CD4-positive, alpha-beta T cell (primary cell): ENCODE data around the gene RHOJ. TPM values are rescaled to one million over a fixed set of nuclear protein-coding genes. Genes with fewer than 3 reads are reported as not detected.

Experiments
- ATAC-seq: fragments of 200-7000 bp; cut with Tn5 transposase; one replicate; pipeline ENCODE4 v1.10.0; 2022; ENCODE audit warnings: mild to moderate bottlenecking; ENCODE audit not compliant: poor library complexity
- CTCF ChIA-PET: fragments of 350-600 bp; sonication (Branson Sonifier 250); formaldehyde crosslinking; loops from one replicate; lab custom pipeline; 2021; ENCODE audit warnings: antibody characterized with exemption, inconsistent platforms; lab: Charles Lee
- POLR2A ChIA-PET: fragments of 350-600 bp; sonication (Branson Sonifier 250); formaldehyde crosslinking; loops from one replicate; lab custom pipeline; 2021; ENCODE audit warnings: antibody characterized with exemption, inconsistent platforms; lab: Charles Lee
- DNase-seq, 14 experiments: peaks; one replicate each; pipeline ENCODE4 v3.0.0-alpha.2; 2013 to 2020; ENCODE audit warnings: mixed read lengths in 2 of 14
- H3K27ac ChIP-seq, 2 donors: one replicate each; pipeline versions ENCODE4 v1.5.1 to v1.7.0; 2013; ENCODE audit warnings: low read length in 2 of 2, low read depth in 1 of 2, mild to moderate bottlenecking in 1 of 2
- H3K27me3 ChIP-seq, 2 experiments: 1 replicate in 1 of 2; 2 replicates in 1 of 2; pipeline versions ENCODE4 v1.6.1 to v1.7.0; 2013; ENCODE audit warnings: low read length in 2 of 2, control low read depth in 1 of 2, mild to moderate bottlenecking in 1 of 2, moderate library complexity in 1 of 2; ENCODE audit not compliant: insufficient read depth in 2 of 2, control insufficient read depth in 1 of 2
- H3K36me3 ChIP-seq: one replicate; pipeline ENCODE4 v1.6.1; 2013; ENCODE audit warnings: low read length, control low read depth; ENCODE audit not compliant: insufficient read depth
- H3K4me1 ChIP-seq: one replicate; pipeline ENCODE4 v1.6.1; 2013; ENCODE audit warnings: low read length, control low read depth; ENCODE audit not compliant: insufficient read depth
- H3K4me3 ChIP-seq: one replicate; pipeline ENCODE4 v1.5.1; 2013; ENCODE audit warnings: mild to moderate bottlenecking, low read length, moderate library complexity
- H3K9me3 ChIP-seq, 2 experiments: 1 replicate in 1 of 2; 2 replicates in 1 of 2; pipeline versions ENCODE4 v1.6.1 to v1.7.0; 2013; ENCODE audit warnings: low read length in 2 of 2, mild to moderate bottlenecking in 2 of 2, control low read depth in 1 of 2, moderate library complexity in 1 of 2; ENCODE audit not compliant: control insufficient read depth in 1 of 2, insufficient read depth in 1 of 2
- H3K27ac Mint-ChIP-seq: one replicate; pipeline ENCODE4 v1.8.0; 2020; ENCODE audit warnings: mixed read lengths
- H3K27me3 Mint-ChIP-seq: one replicate; pipeline ENCODE4 v1.8.0; 2021; ENCODE audit warnings: mixed read lengths
- H3K36me3 Mint-ChIP-seq: one replicate; pipeline ENCODE4 v1.8.0; 2021; ENCODE audit warnings: low read depth, mixed read lengths
- H3K4me1 Mint-ChIP-seq: one replicate; pipeline ENCODE4 v1.8.0; 2021; ENCODE audit warnings: low read depth, mixed read lengths
- H3K4me3 Mint-ChIP-seq: one replicate; pipeline ENCODE4 v1.8.0; 2020; ENCODE audit warnings: mild to moderate bottlenecking, mixed read lengths
- H3K9me3 Mint-ChIP-seq: one replicate; pipeline ENCODE4 v1.8.0; 2020; ENCODE audit warnings: mixed read lengths
- CTCF ChIP-seq: fragments of 200-600 bp; IDR thresholded peaks from one replicate; pipeline ENCODE4 v1.8.0; 2022; ENCODE audit warnings: antibody characterized with exemption, mild to moderate bottlenecking
- intact Hi-C, 2 experiments: fragments of 100-400 bp; cut with DNase I in 1 of 2; cut with micrococcal nuclease in 1 of 2; formaldehyde crosslinking; loops; one replicate each; pipeline versions ENCODE4 v1.15.1 to v1.9.0; 2023 to 2025; cut with DNase I, micrococcal nuclease
- total RNA-seq, 174 experiments: library from RNA in 2 of 174; stranded (reverse) in 2 of 174; gene quantifications; one replicate each; pipeline ENCODE4 v1.2.3 and lab custom pipeline; 2021 to 2026

Gene RHOJ
- total RNA-seq, 2 experiments from 2014 or later = not detected

GRCh38 chr14:63243646-63244045, 39.4 kb downstream of the RHOJ start:
- H3K27ac Mint-ChIP-seq = no peak overlapping the region
- no peak for ATAC-seq
- H3K36me3 ChIP-seq = no peaks in the 10 kb centered on the region
- H3K4me3 ChIP-seq = no peak overlapping the region
- no peaks in the 10 kb centered on the region for H3K36me3 Mint-ChIP-seq
- DNase-seq = no peak
- peaks cover 0 to 3% of the 10 kb centered on the region in 2 experiments for H3K27me3 ChIP-seq
- intact Hi-C loops = no loop called here
- ChIA-PET POLR2A (no interaction called here), CTCF (no interaction called here)
- H3K4me1 ChIP-seq = no peaks in the 10 kb centered on the region
- H3K4me1 Mint-ChIP-seq = no peaks in the 10 kb centered on the region
- no peak for TF ChIP-seq CTCF
- H3K27me3 Mint-ChIP-seq = peaks cover 23% of the 10 kb centered on the region
- H3K4me3 Mint-ChIP-seq = no peak overlapping the region
- H3K27ac ChIP-seq = no peak overlapping the region
- no peaks in the 10 kb centered on the region for H3K9me3 Mint-ChIP-seq
- no peaks in the 10 kb centered on the region for H3K9me3 ChIP-seq

GRCh38 chr14:63245893-63246292, 41.6 kb downstream of the RHOJ start:
- H3K4me1 Mint-ChIP-seq = no peaks in the 10 kb centered on the region
- ATAC-seq (no peak), DNase-seq (no peak)
- no peak overlapping the region for H3K4me3 Mint-ChIP-seq
- Histone ChIP-seq H3K27me3 (peaks cover 0 to 5% of the 10 kb centered on the region in 2 experiments), H3K27ac (no peak overlapping the region), H3K4me3 (no peak overlapping the region), H3K9me3 (no peaks in the 10 kb centered on the region), H3K4me1 (no peaks in the 10 kb centered on the region), H3K36me3 (no peaks in the 10 kb centered on the region)
- H3K36me3 Mint-ChIP-seq = no peaks in the 10 kb centered on the region
- no peak overlapping the region for H3K27ac Mint-ChIP-seq
- POLR2A ChIA-PET = no interaction called here
- H3K9me3 Mint-ChIP-seq = no peaks in the 10 kb centered on the region
- TF ChIP-seq CTCF = no peak
- CTCF ChIA-PET = interaction anchor here (1.6 kb wide), 1 partner anchor 9 kb away, joined by 4 read pairs; no protein-coding TSS in a partner anchor
- intact Hi-C loops = no loop called here
- peaks cover 27% of the 10 kb centered on the region for H3K27me3 Mint-ChIP-seq

- intact Hi-C loops = no loop called here
- no peaks in the 10 kb centered on the region for H3K4me1 Mint-ChIP-seq
Measured at GRCh38 chr14:63248211-63248610, 44.0 kb downstream of the RHOJ start.

More at GRCh38 chr14:63248211-63248610, 44.0 kb downstream of the RHOJ start:
- H3K27ac Mint-ChIP-seq = no peak overlapping the region
- CTCF ChIA-PET = no interaction called here
- Histone ChIP-seq H3K4me3 (no peak overlapping the region), H3K4me1 (no peaks in the 10 kb centered on the region), H3K9me3 (no peaks in the 10 kb centered on the region), H3K27ac (no peak overlapping the region), H3K27me3 (peaks cover 0 to 5% of the 10 kb centered on the region in 2 experiments), H3K36me3 (no peaks in the 10 kb centered on the region)
- TF ChIP-seq CTCF = no peak
- H3K27me3 Mint-ChIP-seq = peaks cover 27% of the 10 kb centered on the region
- ATAC-seq (no peak), DNase-seq (no peak)
- no peak overlapping the region for H3K4me3 Mint-ChIP-seq
- POLR2A ChIA-PET = no interaction called here
- no peaks in the 10 kb centered on the region for H3K36me3 Mint-ChIP-seq
- H3K9me3 Mint-ChIP-seq = no peaks in the 10 kb centered on the region
